ENCODE results near the gene NCAN. TPM values are rescaled to one million over a fixed set of nuclear protein-coding genes. Genes with fewer than 3 reads are reported as not detected.

The NCAN gene
- total and polyA plus RNA-seq, 2 of the 13 experiments (the other 11 are each of a cell fraction or from before 2014, with no cell fraction given): not detected

DNA sequence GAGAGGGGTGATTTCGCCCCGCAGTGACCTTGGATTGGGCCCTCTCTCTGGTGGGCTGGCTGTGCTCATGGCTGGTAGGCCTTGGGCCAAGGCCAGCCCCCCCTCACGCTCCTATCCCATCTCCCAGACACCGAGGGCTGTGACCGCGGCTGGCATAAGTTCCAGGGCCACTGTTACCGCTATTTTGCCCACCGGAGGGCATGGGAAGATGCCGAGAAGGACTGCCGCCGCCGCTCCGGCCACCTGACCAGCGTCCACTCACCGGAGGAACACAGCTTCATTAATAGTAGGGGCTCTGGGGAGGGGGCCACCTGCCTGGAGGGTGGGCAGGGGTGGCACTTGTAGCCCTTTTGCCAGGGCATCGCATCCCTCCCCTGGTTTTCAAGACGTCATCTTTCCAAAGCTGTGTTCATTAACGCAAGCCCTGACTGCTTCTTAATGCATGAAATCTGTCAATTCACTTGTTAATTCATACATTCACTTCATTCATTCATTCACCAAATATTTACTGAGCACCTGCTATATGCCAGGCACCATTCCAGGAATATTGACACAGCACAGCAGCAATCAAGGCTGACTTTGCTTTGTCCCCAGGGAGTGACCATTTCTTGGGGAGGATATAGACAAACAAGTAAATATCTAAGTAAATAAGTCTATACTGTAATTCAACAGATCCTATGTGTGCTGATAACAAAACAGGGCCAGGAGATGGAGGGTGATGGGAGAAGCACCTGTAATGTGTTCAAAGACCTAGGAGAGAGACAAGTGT is 26.6 kb downstream of the NCAN start:
- Histone ChIP-seq H3K79me2 (ENCODE audit: insufficient read depth, low read length) (no peaks in the 10 kb centered on the region), H3K4me2 (ENCODE audit: low read depth, low read length) (no peak overlapping the region), H3K4me1 (ENCODE audit: insufficient read depth, low read length) (no peaks in the 10 kb centered on the region), H3K27me3 (ENCODE audit: control insufficient read depth in 1 of 2, insufficient read depth in 2 of 2, low read length in 2 of 2) (peaks cover 0 to 9% of the 10 kb centered on the region in 2 experiments; a peak in 1 of 5 replicates), H4K20me1 (ENCODE audit: insufficient read depth, low read length) (no peaks in the 10 kb centered on the region), H3K36me3 (replicated peaks in 1 of 2; ENCODE audit: control insufficient read depth in 1 of 2, insufficient read depth in 2 of 2, low read length in 2 of 2) (no peaks in the 10 kb centered on the region), H2AFZ (ENCODE audit: low read length) (no peak overlapping the region), H3K9me3 (ENCODE audit: low read length) (peaks cover 11% of the 10 kb centered on the region; the same call in 1 of the 2 replicates), H3K4me3 (replicated peaks in 1 of 3; ENCODE audit: insufficient read depth in 1 of 3, low read depth in 2 of 3, low read length in 3 of 3) (no peak overlapping the region), H3K27ac (ENCODE audit: extremely low read length, insufficient read depth, low read length) (no peak overlapping the region), H3K9ac (ENCODE audit: insufficient read depth, low read depth, low read length) (no peak overlapping the region)
- ChIA-PET CTCF (ENCODE audit: low intra/inter-chr PET ratio, low total read pairs) (no interaction called here), POLR2A (no interaction called here)
- no peak for DNase-seq (ENCODE audit: low spot score)
- BruUV-seq (replicated peaks): no TSS peak
- in situ Hi-C loops (cut with HindIII; ENCODE audit: extremely low pct_ligation_motif_present, low pct_unique_long_range_greater_than_20kb) (no loop called here), intact Hi-C loops (cut with micrococcal nuclease; ENCODE audit: unreplicated experiment) (no loop called here)
- 37% methylated on average over 9 of the region's 18 CpGs for WGBS (ENCODE audit: low lambda C conversion rate)
- ATAC-seq: no peak
- no peak for FAIRE-seq
- TF ChIP-seq TRIM24 (CRISPR knock-in tag; IDR thresholded peaks at IDR 0.05) (no peak), ZNF570 (CRISPR knock-in tag; IDR thresholded peaks at IDR 0.05; ENCODE audit: borderline replicate concordance) (no peak), ZFP37 (CRISPR knock-in tag; IDR thresholded peaks at IDR 0.05; ENCODE audit: borderline replicate concordance) (no peak), ZNF333 (CRISPR knock-in tag; IDR thresholded peaks at IDR 0.05; ENCODE audit: borderline replicate concordance) (no peak), ZNF883 (CRISPR knock-in tag; IDR thresholded peaks at IDR 0.05; ENCODE audit: not compliant biosample characterization) (no peak), ZNF20 (CRISPR knock-in tag; IDR thresholded peaks at IDR 0.05) (no peak), ZC3H13 (CRISPR knock-in tag; IDR thresholded peaks at IDR 0.05) (no peak), ZNF607 (CRISPR knock-in tag; IDR thresholded peaks at IDR 0.05; ENCODE audit: borderline replicate concordance) (no peak), ZHX1 (CRISPR knock-in tag; IDR thresholded peaks at IDR 0.05; ENCODE audit: low read depth) (no peak), PRDM4 (CRISPR knock-in tag; IDR thresholded peaks at IDR 0.05; ENCODE audit: borderline replicate concordance) (no peak), ZNF609 (CRISPR knock-in tag; IDR thresholded peaks at IDR 0.05; ENCODE audit: borderline replicate concordance) (no peak)
- TF ChIP-seq, protein P1, sequence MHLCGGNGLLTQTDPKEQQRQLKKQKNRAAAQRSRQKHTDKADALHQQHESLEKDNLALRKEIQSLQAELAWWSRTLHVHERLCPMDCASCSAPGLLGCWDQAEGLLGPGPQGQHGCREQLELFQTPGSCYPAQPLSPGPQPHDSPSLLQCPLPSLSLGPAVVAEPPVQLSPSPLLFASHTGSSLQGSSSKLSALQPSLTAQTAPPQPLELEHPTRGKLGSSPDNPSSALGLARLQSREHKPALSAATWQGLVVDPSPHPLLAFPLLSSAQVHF (CRISPR knock-in tag; IDR thresholded peaks at IDR 0.05): no peak

Data from HepG2 (cell line).